H1 (cell line): ENCODE results near the gene ARL10. TPM values are rescaled to one million over a fixed set of nuclear protein-coding genes. Genes with fewer than 3 reads are reported as not detected.

Experiments used
- CTCF ChIP-seq, 3 experiments: IDR thresholded peaks; 1 replicate in 2 of 3; 2 replicates in 1 of 3; pipeline versions ENCODE4 v1.5.1 to v1.6.1; 2011; ENCODE audit warnings: low read length in 3 of 3, mild to moderate bottlenecking in 3 of 3, inconsistent platforms in 2 of 3, low read depth in 1 of 3, moderate library complexity in 1 of 3; ENCODE audit not compliant: insufficient read depth in 1 of 3; ENCODE audit errors: control extremely low read depth in 1 of 3
- PHF8 ChIP-seq: fragments of 200-600 bp; sonication (generic); conservative IDR thresholded peaks from 2 replicates; pipeline ENCODE4 v1.7.1; 2012; ENCODE audit warnings: low read depth, mild to moderate bottlenecking, inconsistent platforms, low read length, moderate library complexity
- POU5F1 ChIP-seq: IDR thresholded peaks from 2 replicates; pipeline ENCODE4 v1.6.1; 2011; ENCODE audit warnings: low read depth, mild to moderate bottlenecking, low read length, moderate library complexity
- SAP30 ChIP-seq: fragments of 300-600 bp; sonication (generic); IDR thresholded peaks from 2 replicates; pipeline ENCODE4 v1.7.1; 2012; ENCODE audit warnings: low read length, moderate library complexity, mild to moderate bottlenecking, inconsistent platforms; ENCODE audit not compliant: insufficient read depth, insufficient replicate concordance
- TAF1 ChIP-seq: IDR thresholded peaks from 2 replicates; pipeline ENCODE4 v1.6.1; 2011; ENCODE audit warnings: mild to moderate bottlenecking, low read depth, low read length
- YY1 ChIP-seq: IDR thresholded peaks from 2 replicates; pipeline ENCODE4 v1.6.1; 2011; ENCODE audit warnings: low read depth, mild to moderate bottlenecking, low read length
- ZNF274 ChIP-seq: IDR thresholded peaks from 2 replicates; pipeline ENCODE4 v1.7.0; 2012; ENCODE audit warnings: low read length, borderline replicate concordance; ENCODE audit errors: extremely low read depth
- polyA plus RNA-seq, 7 experiments: library from polyadenylated mRNA; depleted of rRNA in 3 of 7; stranded (reverse) in 5 of 7; unstranded in 2 of 7; fragments of >200 nt in 5 of 7; fragments of 200-250 nt in 2 of 7; gene quantifications; 1 replicate in 5 of 7; 2 replicates in 1 of 7; 4 replicates in 1 of 7; pipeline versions ENCODE4 v1.2.1 to v1.2.3, GENCODE V29; 2011 to 2013; ENCODE audit warnings: missing spikeins in 2 of 7, mixed read lengths in 2 of 7
- total RNA-seq: library from RNA; stranded (reverse); fragmentation: NEBNext Ultra II Directional; extraction: Animal tissue kit (Norgen Biotek cat#: 25700); gene quantifications from 2 replicates; pipeline ENCODE4 v1.2.1, GENCODE V29; 2021

Gene ARL10
- total and polyA plus RNA-seq, 2 of the 8 experiments (the other 6 are each of a cell fraction or from before 2014, with no cell fraction given), result 3.1 to 7.4 TPM

GRCh38 chr5:176360894-176361436 is 4.3 kb upstream of the ARL10 start (continued):
- TF ChIP-seq CTCF (IDR thresholded peaks at IDR 0.05; ENCODE audit: control extremely low read depth in 1 of 3, insufficient read depth in 1 of 3, low read depth in 1 of 3, low read length in 3 of 3) (no peak), TAF1 (no peak), ZNF274 (no peak), POU5F1 (no peak), SAP30 (no peak), PHF8 (no peak), YY1 (no peak)
- TF ChIP-seq, all 59 proteins: peak for 0
